ENCODE measurements around the gene FAM171A2. TPM values are rescaled to one million over a fixed set of nuclear protein-coding genes. Genes with fewer than 3 reads are reported as not detected.

Gene FAM171A2
- total and polyA plus RNA-seq, 2 of the 4 experiments (the other 2 are of a cell fraction), result 3.2 to 5.9 TPM

DNA sequence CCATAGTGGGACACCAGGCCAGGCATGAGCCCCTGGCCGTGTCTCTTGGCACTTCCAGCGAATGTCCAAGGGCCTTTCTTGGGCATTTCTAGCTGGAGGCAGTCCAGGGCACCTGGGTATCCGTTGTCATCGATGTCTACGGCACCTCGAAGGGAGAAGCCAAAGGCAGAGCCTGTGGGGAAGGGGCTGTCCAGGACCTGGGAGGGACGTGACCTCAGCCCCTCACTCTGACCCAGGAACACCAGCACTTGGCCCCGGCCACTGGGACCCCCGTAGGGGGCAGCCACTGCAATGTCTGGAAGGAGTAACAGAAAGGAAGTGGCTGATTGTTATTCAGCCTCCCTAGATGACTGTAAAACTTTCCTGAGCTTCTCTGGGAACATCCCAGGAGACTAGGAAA is 17.1 kb upstream of the FAM171A2 start:
- H2BK5ac ChIP-seq (ENCODE audit: low read depth, low read length, poor library complexity, severe bottlenecking), result no peak overlapping the region
- H4K8ac ChIP-seq (ENCODE audit: low read depth in 2 of 2, low read length in 2 of 2), result no peak overlapping the region
- H2AK9ac ChIP-seq (replicated peaks; ENCODE audit: low read depth, low read length, poor library complexity), result no peak overlapping the region
- WGBS, 2 experiments (ENCODE audit: extremely low coverage in 2 of 2, insufficient read length in 1 of 2), result 68% methylated on average over 3 of the region's 9 CpGs; no CpG with 5 or more reads in 1 of the 2 experiments
- H3K4me3 ChIP-seq (ENCODE audit: insufficient read depth, low read depth, low read length), result no peak overlapping the region
- H3K4me1 ChIP-seq (ENCODE audit: control insufficient read depth, insufficient read depth, low read length), result peaks cover under 1% of the 10 kb centered on the region; the same call in 1 of the 2 replicates
- ATAC-seq (ENCODE audit: low read depth), result no peak
- no peak overlapping the region for H2BK15ac ChIP-seq (ENCODE audit: low read depth, low read length)
- BruUV-seq (replicated peaks), result no TSS peak
- H2BK20ac ChIP-seq (ENCODE audit: low read depth, low read length), result no peak overlapping the region
- H3K9ac ChIP-seq (ENCODE audit: low read depth, low read length), result no peak overlapping the region
- peaks cover 36% of the 10 kb centered on the region for H3K27me3 ChIP-seq (ENCODE audit: control insufficient read depth, insufficient read depth, low read length)
- no peak overlapping the region for H3K4ac ChIP-seq (ENCODE audit: low read depth, low read length)
- intact Hi-C loops (cut with micrococcal nuclease) (no loop called here), dilution Hi-C loops (cut with HindIII; ENCODE audit: low sequenced_read_pairs, unreplicated experiment) (no loop called here), in situ Hi-C loops (cut with MboI; ENCODE audit: low sequenced_read_pairs) (no loop called here)
- H4K5ac ChIP-seq (ENCODE audit: low read depth, low read length), result no peak overlapping the region
- ChIA-PET POLR2A (ENCODE audit: unreplicated experiment) (no interaction called here), CTCF (no interaction called here)
- no peak overlapping the region for H3K14ac ChIP-seq (replicated peaks; ENCODE audit: low read depth, low read length)
- H3K9me1 ChIP-seq (ENCODE audit: insufficient read depth, low read length), result no peaks in the 10 kb centered on the region
- H2AK5ac ChIP-seq (ENCODE audit: low read depth, low read length), result no peak overlapping the region
- no peak overlapping the region for H3K56ac ChIP-seq (ENCODE audit: extremely low read depth, insufficient read depth, low read length)
- no peak for DNase-seq
- no peak overlapping the region for H2AFZ ChIP-seq (replicated peaks; ENCODE audit: low read length, poor library complexity)
- H3K27ac ChIP-seq (ENCODE audit: insufficient read depth, low read length), result no peak overlapping the region
- no peak overlapping the region for H3K4me2 ChIP-seq (ENCODE audit: low read depth, low read length)
- H3K18ac ChIP-seq (ENCODE audit: low read depth, low read length), result no peak overlapping the region
- H4K20me1 ChIP-seq (ENCODE audit: insufficient read depth, low read length), result 0 out of 2 replicates have a peak, but pooled peaks cover 3% of the 10 kb centered on the region
- no peak overlapping the region for H2BK120ac ChIP-seq (ENCODE audit: low read depth, low read length)
- no peaks in the 10 kb centered on the region for H3K79me1 ChIP-seq (ENCODE audit: low read depth in 1 of 2, low read length in 2 of 2)
- H3K36me3 ChIP-seq (ENCODE audit: control insufficient read depth, insufficient read depth, low read length), result no peaks in the 10 kb centered on the region
- H4K91ac ChIP-seq (ENCODE audit: insufficient read depth, low read depth, low read length), result no peak overlapping the region
- TF ChIP-seq RAD21 (IDR thresholded peaks at IDR 0.05; ENCODE audit: low read length), result no peak
- TF ChIP-seq RCOR1 (IDR thresholded peaks at IDR 0.05; ENCODE audit: insufficient replicate concordance, low read length), result no peak
- TF ChIP-seq POLR2A (IDR thresholded peaks at IDR 0.05; ENCODE audit: low read depth, low read length), result no peak
- TF ChIP-seq SMC3 (IDR thresholded peaks at IDR 0.05; ENCODE audit: low read depth, low read length), result no peak
- TF ChIP-seq, protein P1, sequence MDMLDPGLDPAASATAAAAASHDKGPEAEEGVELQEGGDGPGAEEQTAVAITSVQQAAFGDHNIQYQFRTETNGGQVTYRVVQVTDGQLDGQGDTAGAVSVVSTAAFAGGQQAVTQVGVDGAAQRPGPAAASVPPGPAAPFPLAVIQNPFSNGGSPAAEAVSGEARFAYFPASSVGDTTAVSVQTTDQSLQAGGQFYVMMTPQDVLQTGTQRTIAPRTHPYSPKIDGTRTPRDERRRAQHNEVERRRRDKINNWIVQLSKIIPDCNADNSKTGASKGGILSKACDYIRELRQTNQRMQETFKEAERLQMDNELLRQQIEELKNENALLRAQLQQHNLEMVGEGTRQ (IDR thresholded peaks at IDR 0.05; ENCODE audit: low read depth, low read length), result no peak
- TF ChIP-seq NFE2L2 (IDR thresholded peaks at IDR 0.05; ENCODE audit: low read depth, low read length), result no peak
- TF ChIP-seq CEBPB (IDR thresholded peaks at IDR 0.05; ENCODE audit: low read depth, low read length), result no peak
- H3K23ac ChIP-seq (ENCODE audit: low read depth, low read length), result no peak overlapping the region
- no peaks in the 10 kb centered on the region; the same call in 1 of the 2 replicates for H3K9me3 ChIP-seq (ENCODE audit: control insufficient read depth, insufficient read depth, low read length)

Data from IMR-90 (cell line).